PC-9 (cell line): Measurements from ENCODE around the gene CMBL.

Experiments used
- CTCF ChIP-seq: fragments of 200-600 bp; sonication (generic); conservative IDR thresholded peaks from 2 replicates; pipeline ENCODE4 v1.6.1; 2017; ENCODE audit warnings: mixed run types, antibody characterized with exemption, mild to moderate bottlenecking, moderate library complexity
- EZH2 ChIP-seq: fragments of 200-600 bp; sonication (generic); IDR thresholded peaks from 2 replicates; pipeline ENCODE4 v1.8.0; 2017; ENCODE audit warnings: antibody characterized with exemption, low read depth

- TF ChIP-seq CTCF: no peak
- no peak for TF ChIP-seq EZH2
Measured at GRCh38 chr5:10277773-10278630, 29.7 kb downstream of the CMBL start.
